SK-N-MC (cell line): ENCODE measurements around the gene DPP10.

Experiments
- EZH2 ChIP-seq: fragments of 200-600 bp; sonication (generic); IDR thresholded peaks from one replicate; pipeline ENCODE4 v1.6.1; 2017; ENCODE audit warnings: antibody characterized with exemption
- POLR2AphosphoS5 ChIP-seq: IDR thresholded peaks from 2 replicates; pipeline ENCODE4 v1.6.1; 2012; ENCODE audit warnings: mild to moderate bottlenecking, low read depth, low read length, borderline replicate concordance

DNA sequence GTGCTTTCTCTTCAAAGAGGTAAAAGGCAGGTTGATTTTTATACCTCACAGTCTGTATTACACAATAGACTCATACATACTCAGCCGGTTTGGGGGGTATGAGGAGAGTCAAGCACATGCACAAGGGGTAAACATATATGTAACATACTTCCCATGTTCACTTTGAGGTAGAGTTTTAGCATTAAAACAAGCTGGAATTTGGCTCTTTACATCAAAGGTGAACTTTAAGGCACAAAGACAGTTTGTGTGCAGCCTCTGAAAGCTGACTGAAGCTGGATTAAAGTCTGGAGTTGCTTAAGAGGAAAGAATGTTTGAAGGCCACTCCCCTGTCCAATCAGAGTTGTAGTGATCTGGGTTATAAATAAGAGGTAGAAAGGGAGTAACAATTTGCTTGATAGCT is 282.0 kb downstream of the DPP10 start:
- no peak for TF ChIP-seq EZH2
- no peak for TF ChIP-seq POLR2AphosphoS5
